ENCODE data around the gene TMEM270.
"Not testable (repeated sequence)": the region's sequence is repeated elsewhere in the genome, so short reads cannot be mapped to it uniquely, and the experiment has no call there.

The TMEM270 gene

GRCh38 chr7:73832806-73833205 lies 28.2 kb upstream of the TMEM270 start:
- no peak overlapping the region for H3K27ac ChIP-seq
- no peak for DNase-seq (ENCODE audit: low spot score)
- TF ChIP-seq CTCF (IDR thresholded peaks at IDR 0.05), result no peak
- H3K4me3 ChIP-seq, result no peak overlapping the region

- no peak for DNase-seq (ENCODE audit: low spot score)
- no peak for TF ChIP-seq CTCF (IDR thresholded peaks at IDR 0.05)
- Histone ChIP-seq H3K4me3 (no peak overlapping the region), H3K27ac (no peak overlapping the region)
Observed at GRCh38 chr7:73833251-73833919, 27.6 kb upstream of the TMEM270 start.

- Histone ChIP-seq H3K27ac (no peak overlapping the region), H3K4me3 (no peak overlapping the region)
- no peak for DNase-seq (ENCODE audit: low spot score)
- no peak for TF ChIP-seq CTCF (IDR thresholded peaks at IDR 0.05)
Observed at GRCh38 chr7:73834626-73835191, 26.2 kb upstream of the TMEM270 start.

- H3K4me3 ChIP-seq; DNase-seq (ENCODE audit: low spot score); H3K27ac ChIP-seq: not testable (repeated sequence)
Observed at GRCh38 chr7:73837167-73837566, 23.8 kb upstream of the TMEM270 start.

- TF ChIP-seq CTCF (IDR thresholded peaks at IDR 0.05), result no peak
- no peak overlapping the region for H3K27ac ChIP-seq
- DNase-seq (ENCODE audit: low spot score), result no peak
- no peak overlapping the region for H3K4me3 ChIP-seq
Observed at GRCh38 chr7:73838642-73839041, 22.3 kb upstream of the TMEM270 start.

- no peak overlapping the region for H3K4me3 ChIP-seq
- no peak for DNase-seq (ENCODE audit: low spot score)
- TF ChIP-seq CTCF (IDR thresholded peaks at IDR 0.05), result no peak
- H3K27ac ChIP-seq, result no peak overlapping the region
Observed at GRCh38 chr7:73839290-73839689, 21.7 kb upstream of the TMEM270 start.

- TF ChIP-seq CTCF (IDR thresholded peaks at IDR 0.05), result no peak
- DNase-seq (ENCODE audit: low spot score), result no peak
- no peak overlapping the region for H3K4me3 ChIP-seq
- no peak overlapping the region for H3K27ac ChIP-seq
Observed at GRCh38 chr7:73839743-73840714, 20.9 kb upstream of the TMEM270 start.
